Measurements from ENCODE around the gene ALDH1L1.
"Not testable (repeated sequence)": the region's sequence is repeated elsewhere in the genome, so short reads cannot be mapped to it uniquely, and the experiment has no call there.

The ALDH1L1 gene

GRCh38 chr3:126100269-126100633 is 80.1 kb downstream of the ALDH1L1 start:
- Histone ChIP-seq H3K4me1 (ENCODE audit: low read length) (no peaks in the 10 kb centered on the region), H3K27me3 (replicated peaks; ENCODE audit: insufficient read depth, low read length) (no peaks in the 10 kb centered on the region), H3K9ac (ENCODE audit: low read length) (no peak overlapping the region), H3K4me2 (ENCODE audit: low read depth, low read length) (no peak overlapping the region), H3K36me3 (replicated peaks; ENCODE audit: insufficient read depth, low read length) (no peaks in the 10 kb centered on the region), H3K27ac (ENCODE audit: low read length) (no peak overlapping the region), H3K4me3 (ENCODE audit: low read length) (no peak overlapping the region), H3K79me2 (ENCODE audit: low read length) (no peaks in the 10 kb centered on the region), H3F3A (ENCODE audit: insufficient read depth, low read length) (no peaks in the 10 kb centered on the region), H4K20me1 (ENCODE audit: insufficient read depth, low read length) (no peaks in the 10 kb centered on the region), H2AFZ (ENCODE audit: low read length) (no peak overlapping the region), H3K9me2 (replicated peaks; ENCODE audit: insufficient read depth, low read length) (no peaks in the 10 kb centered on the region), H3K9me3 (replicated peaks; ENCODE audit: insufficient read depth, low read length) (no peaks in the 10 kb centered on the region)
- no peak for DNase-seq
- TF ChIP-seq EZH2phosphoT487 (IDR thresholded peaks at IDR 0.05; ENCODE audit: low read length) (no peak), EZH2 (optimal IDR thresholded peaks at IDR 0.05; ENCODE audit: low read depth, low read length) (no peak), CTCF (IDR thresholded peaks at IDR 0.05; ENCODE audit: low read length) (no peak)

- no peak for DNase-seq
- no peaks in the 10 kb centered on the region for H3F3A ChIP-seq (ENCODE audit: insufficient read depth, low read length)
- no peaks in the 10 kb centered on the region for H3K4me1 ChIP-seq (ENCODE audit: low read length)
- H2AFZ ChIP-seq (ENCODE audit: low read length), result no peak overlapping the region
- H3K27me3 ChIP-seq (replicated peaks; ENCODE audit: insufficient read depth, low read length), result no peaks in the 10 kb centered on the region
- no peak overlapping the region for H3K4me2 ChIP-seq (ENCODE audit: low read depth, low read length)
- H3K9me3 ChIP-seq (replicated peaks; ENCODE audit: insufficient read depth, low read length), result no peaks in the 10 kb centered on the region
- H3K36me3 ChIP-seq (replicated peaks; ENCODE audit: insufficient read depth, low read length), result no peaks in the 10 kb centered on the region
- no peaks in the 10 kb centered on the region for H4K20me1 ChIP-seq (ENCODE audit: insufficient read depth, low read length)
- no peaks in the 10 kb centered on the region for H3K9me2 ChIP-seq (replicated peaks; ENCODE audit: insufficient read depth, low read length)
- H3K79me2 ChIP-seq (ENCODE audit: low read length), result no peaks in the 10 kb centered on the region
- no peak overlapping the region for H3K9ac ChIP-seq (ENCODE audit: low read length)
- no peak for TF ChIP-seq EZH2 (optimal IDR thresholded peaks at IDR 0.05; ENCODE audit: low read depth, low read length)
- TF ChIP-seq EZH2phosphoT487 (IDR thresholded peaks at IDR 0.05; ENCODE audit: low read length), result no peak
- TF ChIP-seq CTCF (IDR thresholded peaks at IDR 0.05; ENCODE audit: low read length), result no peak
- H3K4me3 ChIP-seq (ENCODE audit: low read length), result no peak overlapping the region
- no peak overlapping the region for H3K27ac ChIP-seq (ENCODE audit: low read length)
Observed at GRCh38 chr3:126098391-126098858, 82.0 kb downstream of the ALDH1L1 start.

GRCh38 chr3:126097801-126098200 is 82.6 kb downstream of the ALDH1L1 start:
- Histone ChIP-seq H3K79me2 (ENCODE audit: low read length) (no peaks in the 10 kb centered on the region), H3K9me2 (replicated peaks; ENCODE audit: insufficient read depth, low read length) (no peaks in the 10 kb centered on the region), H3K4me2 (ENCODE audit: low read depth, low read length) (no peak overlapping the region), H3K27ac (ENCODE audit: low read length) (no peak overlapping the region), H3K9me3 (replicated peaks; ENCODE audit: insufficient read depth, low read length) (no peaks in the 10 kb centered on the region), H3K27me3 (replicated peaks; ENCODE audit: insufficient read depth, low read length) (no peaks in the 10 kb centered on the region), H3K4me1 (ENCODE audit: low read length) (no peaks in the 10 kb centered on the region), H3K4me3 (ENCODE audit: low read length) (no peak overlapping the region), H3K9ac (ENCODE audit: low read length) (no peak overlapping the region), H2AFZ (ENCODE audit: low read length) (no peak overlapping the region), H3F3A (ENCODE audit: insufficient read depth, low read length) (no peaks in the 10 kb centered on the region), H3K36me3 (replicated peaks; ENCODE audit: insufficient read depth, low read length) (no peaks in the 10 kb centered on the region), H4K20me1 (ENCODE audit: insufficient read depth, low read length) (no peaks in the 10 kb centered on the region)
- TF ChIP-seq EZH2phosphoT487 (IDR thresholded peaks at IDR 0.05; ENCODE audit: low read length) (no peak), CTCF (IDR thresholded peaks at IDR 0.05; ENCODE audit: low read length) (no peak), EZH2 (optimal IDR thresholded peaks at IDR 0.05; ENCODE audit: low read depth, low read length) (no peak)
- no peak for DNase-seq

GRCh38 chr3:126096274-126096673 is 84.1 kb downstream of the ALDH1L1 start:
- H3K36me3 ChIP-seq (replicated peaks; ENCODE audit: insufficient read depth, low read length); H3K9ac ChIP-seq (ENCODE audit: low read length); H3K27me3 ChIP-seq (replicated peaks; ENCODE audit: insufficient read depth, low read length); H3K9me3 ChIP-seq (replicated peaks; ENCODE audit: insufficient read depth, low read length); H3K4me3 ChIP-seq (ENCODE audit: low read length); H3K79me2 ChIP-seq (ENCODE audit: low read length); DNase-seq; H3K4me1 ChIP-seq (ENCODE audit: low read length); H2AFZ ChIP-seq (ENCODE audit: low read length); H3K27ac ChIP-seq (ENCODE audit: low read length); H3F3A ChIP-seq (ENCODE audit: insufficient read depth, low read length); H3K9me2 ChIP-seq (replicated peaks; ENCODE audit: insufficient read depth, low read length); H3K4me2 ChIP-seq (ENCODE audit: low read depth, low read length); H4K20me1 ChIP-seq (ENCODE audit: insufficient read depth, low read length): not testable (repeated sequence)

- H3K36me3 ChIP-seq (replicated peaks; ENCODE audit: insufficient read depth, low read length); H3K9ac ChIP-seq (ENCODE audit: low read length); H4K20me1 ChIP-seq (ENCODE audit: insufficient read depth, low read length); DNase-seq; H3K4me1 ChIP-seq (ENCODE audit: low read length); H3K4me3 ChIP-seq (ENCODE audit: low read length); H3K9me3 ChIP-seq (replicated peaks; ENCODE audit: insufficient read depth, low read length); H3K27ac ChIP-seq (ENCODE audit: low read length); H2AFZ ChIP-seq (ENCODE audit: low read length); H3K79me2 ChIP-seq (ENCODE audit: low read length); H3K4me2 ChIP-seq (ENCODE audit: low read depth, low read length); H3K9me2 ChIP-seq (replicated peaks; ENCODE audit: insufficient read depth, low read length); H3K27me3 ChIP-seq (replicated peaks; ENCODE audit: insufficient read depth, low read length); H3F3A ChIP-seq (ENCODE audit: insufficient read depth, low read length): not testable (repeated sequence)
Observed at GRCh38 chr3:126092128-126092527, 88.3 kb downstream of the ALDH1L1 start.
